Fibroblast of skin of left biceps (primary cell): ENCODE data around the gene LTA.

Source experiments
- DNase-seq, 2 experiments: peaks; one replicate each; pipeline ENCODE4 v3.0.0-alpha.2; 2013; ENCODE audit warnings: low read depth in 2 of 2

Gene LTA

GRCh38 chr6:31569861-31570536, 2.1 kb upstream of the LTA start:
- DNase-seq, result no peak

DNA sequence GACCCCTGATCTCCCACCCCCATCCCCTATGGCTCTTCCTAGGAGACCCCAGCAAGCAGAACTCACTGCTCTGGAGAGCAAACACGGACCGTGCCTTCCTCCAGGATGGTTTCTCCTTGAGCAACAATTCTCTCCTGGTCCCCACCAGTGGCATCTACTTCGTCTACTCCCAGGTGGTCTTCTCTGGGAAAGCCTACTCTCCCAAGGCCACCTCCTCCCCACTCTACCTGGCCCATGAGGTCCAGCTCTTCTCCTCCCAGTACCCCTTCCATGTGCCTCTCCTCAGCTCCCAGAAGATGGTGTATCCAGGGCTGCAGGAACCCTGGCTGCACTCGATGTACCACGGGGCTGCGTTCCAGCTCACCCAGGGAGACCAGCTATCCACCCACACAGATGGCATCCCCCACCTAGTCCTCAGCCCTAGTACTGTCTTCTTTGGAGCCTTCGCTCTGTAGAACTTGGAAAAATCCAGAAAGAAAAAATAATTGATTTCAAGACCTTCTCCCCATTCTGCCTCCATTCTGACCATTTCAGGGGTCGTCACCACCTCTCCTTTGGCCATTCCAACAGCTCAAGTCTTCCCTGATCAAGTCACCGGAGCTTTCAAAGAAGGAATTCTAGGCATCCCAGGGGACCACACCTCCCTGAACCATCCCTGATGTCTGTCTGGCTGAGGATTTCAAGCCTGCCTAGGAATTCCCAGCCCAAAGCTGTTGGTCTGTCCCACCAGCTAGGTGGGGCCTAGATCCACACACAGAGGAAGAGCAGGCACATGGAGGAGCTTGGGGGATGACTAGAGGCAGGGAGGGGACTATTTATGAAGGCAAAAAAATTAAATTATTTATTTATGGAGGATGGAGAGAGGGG, 1.4 kb downstream of the LTA start:
- no peak for DNase-seq

DNA sequence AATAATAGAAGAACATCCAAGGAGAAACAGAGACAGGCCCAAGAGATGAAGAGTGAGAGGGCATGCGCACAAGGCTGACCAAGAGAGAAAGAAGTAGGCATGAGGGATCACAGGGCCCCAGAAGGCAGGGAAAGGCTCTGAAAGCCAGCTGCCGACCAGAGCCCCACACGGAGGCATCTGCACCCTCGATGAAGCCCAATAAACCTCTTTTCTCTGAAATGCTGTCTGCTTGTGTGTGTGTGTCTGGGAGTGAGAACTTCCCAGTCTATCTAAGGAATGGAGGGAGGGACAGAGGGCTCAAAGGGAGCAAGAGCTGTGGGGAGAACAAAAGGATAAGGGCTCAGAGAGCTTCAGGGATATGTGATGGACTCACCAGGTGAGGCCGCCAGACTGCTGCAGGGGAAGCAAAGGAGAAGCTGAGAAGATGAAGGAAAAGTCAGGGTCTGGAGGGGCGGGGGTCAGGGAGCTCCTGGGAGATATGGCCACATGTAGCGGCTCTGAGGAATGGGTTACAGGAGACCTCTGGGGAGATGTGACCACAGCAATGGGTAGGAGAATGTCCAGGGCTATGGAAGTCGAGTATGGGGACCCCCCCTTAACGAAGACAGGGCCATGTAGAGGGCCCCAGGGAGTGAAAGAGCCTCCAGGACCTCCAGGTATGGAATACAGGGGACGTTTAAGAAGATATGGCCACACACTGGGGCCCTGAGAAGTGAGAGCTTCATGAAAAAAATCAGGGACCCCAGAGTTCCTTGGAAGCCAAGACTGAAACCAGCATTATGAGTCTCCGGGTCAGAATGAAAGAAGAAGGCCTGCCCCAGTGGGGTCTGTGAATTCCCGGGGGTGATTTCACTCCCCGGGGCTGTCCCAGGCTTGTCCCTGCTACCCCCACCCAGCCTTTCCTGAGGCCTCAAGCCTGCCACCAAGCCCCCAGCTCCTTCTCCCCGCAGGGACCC, 2.3 kb downstream of the LTA start:
- DNase-seq, result no peak

GRCh38 chr6:31575335-31575901, 3.3 kb downstream of the LTA start, which contains the start of gene TNF:
TNF (plus strand) TSS chr6:31575565; CDS start chr6:31575742, 177 bp downstream.
- DNase-seq, result no peak

GRCh38 chr6:31575952-31576685, 4.0 kb downstream of the LTA start:
- no peak for DNase-seq

GRCh38 chr6:31576897-31577578, 4.9 kb downstream of the LTA start:
- no peak for DNase-seq

GRCh38 chr6:31577579-31577966, 5.5 kb downstream of the LTA start:
- DNase-seq, result no peak

DNA sequence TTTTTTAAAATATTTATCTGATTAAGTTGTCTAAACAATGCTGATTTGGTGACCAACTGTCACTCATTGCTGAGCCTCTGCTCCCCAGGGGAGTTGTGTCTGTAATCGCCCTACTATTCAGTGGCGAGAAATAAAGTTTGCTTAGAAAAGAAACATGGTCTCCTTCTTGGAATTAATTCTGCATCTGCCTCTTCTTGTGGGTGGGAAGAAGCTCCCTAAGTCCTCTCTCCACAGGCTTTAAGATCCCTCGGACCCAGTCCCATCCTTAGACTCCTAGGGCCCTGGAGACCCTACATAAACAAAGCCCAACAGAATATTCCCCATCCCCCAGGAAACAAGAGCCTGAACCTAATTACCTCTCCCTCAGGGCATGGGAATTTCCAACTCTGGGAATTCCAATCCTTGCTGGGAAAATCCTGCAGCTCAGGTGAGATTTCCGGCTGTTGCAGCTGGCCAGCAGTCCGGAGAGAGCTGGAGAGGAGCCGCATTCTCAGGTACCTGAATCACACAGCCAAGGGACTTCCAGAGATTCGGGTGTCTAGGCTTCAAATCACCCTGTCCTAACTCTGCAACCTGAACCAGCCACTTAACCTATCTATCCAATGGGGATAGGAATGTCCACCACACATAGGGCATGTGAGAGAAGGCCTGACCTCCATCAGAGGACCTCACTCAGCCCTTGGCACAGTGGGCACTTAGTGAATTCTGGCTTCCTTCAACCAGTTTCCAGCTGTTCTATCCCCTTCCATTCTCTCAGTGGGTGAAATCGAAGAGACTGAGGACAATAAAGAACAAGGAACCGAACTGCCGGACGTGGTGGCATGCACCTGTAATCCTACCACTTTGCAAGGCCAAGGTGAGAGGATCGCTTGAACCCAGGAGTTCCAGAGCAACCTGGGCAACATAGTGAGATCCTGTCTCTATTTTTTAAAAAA, 6.4 kb downstream of the LTA start:
- no peak for DNase-seq

DNA sequence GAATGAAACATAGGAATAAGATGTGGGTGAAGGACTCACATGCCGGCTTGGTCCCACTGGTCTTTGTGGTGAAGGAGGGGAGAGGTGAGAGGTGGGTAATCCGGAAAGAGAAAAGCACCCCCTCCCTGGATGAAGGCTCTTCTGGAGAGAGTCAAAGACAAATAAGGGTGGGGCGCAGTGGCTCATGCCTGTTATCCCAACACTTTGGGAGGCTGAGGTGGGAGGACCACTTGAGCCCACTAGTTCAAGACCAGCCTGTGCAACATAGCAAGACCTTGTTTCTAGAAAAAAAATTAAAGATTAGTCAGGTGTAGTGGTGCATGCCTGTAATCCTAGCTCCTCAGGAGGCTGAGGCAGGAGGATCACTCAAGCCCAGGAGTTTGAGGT, 7.0 kb downstream of the LTA start:
- no peak for DNase-seq

DNA sequence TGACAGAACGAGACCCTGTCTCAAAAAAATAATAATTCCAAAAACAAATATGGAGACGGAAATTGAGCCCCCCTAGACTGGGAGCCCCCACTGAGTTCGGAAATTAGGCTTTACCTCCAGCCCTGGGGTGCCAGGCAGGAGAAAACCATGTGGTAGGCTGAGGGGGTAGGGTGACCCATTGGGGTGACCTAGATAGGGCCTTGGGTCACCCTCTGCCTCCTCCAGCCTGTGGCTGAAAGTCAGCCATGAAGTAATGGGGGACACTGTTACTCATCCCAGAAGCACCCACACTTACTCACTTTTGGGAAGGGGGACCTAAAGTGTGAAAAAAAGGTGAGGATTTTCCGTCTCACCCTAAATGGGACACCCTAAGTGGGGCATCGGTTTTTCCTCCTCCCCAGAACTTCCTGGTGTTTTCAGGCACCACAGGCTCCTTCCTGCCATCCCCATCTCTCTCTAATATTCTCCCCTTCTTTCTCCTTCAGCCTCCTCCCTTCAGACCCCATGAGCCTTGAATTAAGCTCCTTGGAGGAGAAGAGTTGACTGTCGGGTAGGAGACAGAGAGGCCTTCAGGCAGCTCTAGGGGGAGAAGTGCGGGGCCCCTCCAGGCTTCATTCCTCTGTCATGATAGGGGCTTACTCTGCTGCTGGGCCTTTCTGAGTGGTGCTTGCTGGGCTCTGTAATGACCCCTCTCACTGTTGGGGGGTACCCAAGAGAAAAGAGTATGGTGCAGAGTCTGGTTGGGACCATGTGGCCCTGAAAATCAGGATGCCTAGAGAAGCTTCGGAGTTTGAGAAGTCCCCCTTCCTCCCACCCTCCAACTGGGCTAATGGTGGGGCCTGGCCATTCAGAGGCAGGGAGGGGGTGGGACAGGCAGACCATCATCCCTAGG, 7.7 kb downstream of the LTA start:
- no peak for DNase-seq

DNA sequence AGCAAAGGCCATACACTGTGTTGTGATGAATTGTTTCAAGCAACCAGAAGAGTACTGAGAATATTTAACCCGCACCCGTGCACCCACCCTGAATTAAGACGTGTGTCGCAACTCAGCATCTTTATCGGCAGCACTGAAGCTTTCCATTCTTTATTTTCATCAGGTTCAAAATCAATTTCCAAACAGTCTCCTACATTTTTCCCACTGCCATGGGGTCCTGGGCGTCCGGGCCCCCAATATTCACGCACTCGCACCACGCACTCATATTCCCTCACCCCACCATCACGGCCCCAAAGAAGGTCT, 8.3 kb downstream of the LTA start:
- no peak for DNase-seq

GRCh38 chr6:31580807-31581433, 8.8 kb downstream of the LTA start:
- DNase-seq, result peak; percentile 49 to 57

- no peak for DNase-seq
These were observed 9.5 kb downstream of the LTA start for GRCh38 chr6:31581434-31582229.

DNA sequence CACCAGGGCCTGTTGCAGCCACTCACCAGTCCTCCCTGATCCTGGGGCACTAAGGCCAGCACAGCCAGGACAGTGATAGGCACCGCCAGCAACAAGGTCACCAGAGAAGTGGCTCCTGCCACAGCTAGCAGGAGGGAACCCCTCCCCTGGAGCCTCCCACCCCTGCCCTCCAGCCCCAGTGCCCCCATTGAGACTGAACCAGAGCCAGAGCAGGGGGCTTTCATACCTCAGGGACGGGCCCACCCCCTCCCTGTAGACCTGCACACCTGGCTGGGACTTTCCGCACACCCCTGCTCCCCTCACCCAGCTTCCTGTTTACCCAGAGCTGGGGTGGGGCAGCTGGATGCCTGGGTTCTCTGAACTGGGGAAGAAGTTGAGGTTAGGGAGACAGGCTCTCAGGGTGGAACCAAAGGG, 10.1 kb downstream of the LTA start, which contains the start of gene LTB:
Gene LTB, minus strand, starts transcription at position 195 of the 414 bp plus-strand sequence. Its CDS starts 7 bp downstream, at position 188.
- no peak for DNase-seq

DNA sequence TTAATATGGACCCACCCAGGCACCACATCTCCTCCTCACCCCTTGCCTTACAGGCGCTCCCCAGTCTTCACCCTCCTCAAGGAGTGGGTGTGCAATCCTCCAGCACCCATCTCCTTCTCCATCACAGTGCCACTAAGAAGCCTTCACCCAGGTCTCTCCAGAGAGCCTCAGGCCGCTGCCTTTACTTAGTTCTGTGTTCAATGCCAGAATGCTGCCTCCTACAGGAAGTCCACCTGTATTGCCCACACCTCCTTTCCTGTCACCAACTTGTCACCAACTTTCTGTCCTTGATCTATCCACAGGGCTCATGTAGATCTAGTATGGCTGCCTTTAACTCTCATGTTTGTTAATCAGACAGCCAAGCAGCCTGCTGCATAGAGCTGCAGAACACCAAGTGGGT, 13.4 kb downstream of the LTA start:
- no peak for DNase-seq

- DNase-seq, result no peak
These were observed 13.9 kb downstream of the LTA start, which contains the start of gene LST1 for GRCh38 chr6:31586008-31586407. LST1 (plus strand) TSS chr6:31586277; CDS start chr6:31587300, 1,023 bp downstream.
